Stimulated activated CD4-positive, alpha-beta T cell treated with anti-CD3 and anti-CD28 coated beads, Interleukin-12 subunit alpha, Interleukin-12 subunit beta, amount 100 ng/mL, for 4 hours (primary cell): ENCODE data around the gene PMVK.

Experiments used
- DNase-seq: peaks from one replicate; pipeline ENCODE4 v3.0.0-alpha.2; 2020

Gene PMVK

DNA sequence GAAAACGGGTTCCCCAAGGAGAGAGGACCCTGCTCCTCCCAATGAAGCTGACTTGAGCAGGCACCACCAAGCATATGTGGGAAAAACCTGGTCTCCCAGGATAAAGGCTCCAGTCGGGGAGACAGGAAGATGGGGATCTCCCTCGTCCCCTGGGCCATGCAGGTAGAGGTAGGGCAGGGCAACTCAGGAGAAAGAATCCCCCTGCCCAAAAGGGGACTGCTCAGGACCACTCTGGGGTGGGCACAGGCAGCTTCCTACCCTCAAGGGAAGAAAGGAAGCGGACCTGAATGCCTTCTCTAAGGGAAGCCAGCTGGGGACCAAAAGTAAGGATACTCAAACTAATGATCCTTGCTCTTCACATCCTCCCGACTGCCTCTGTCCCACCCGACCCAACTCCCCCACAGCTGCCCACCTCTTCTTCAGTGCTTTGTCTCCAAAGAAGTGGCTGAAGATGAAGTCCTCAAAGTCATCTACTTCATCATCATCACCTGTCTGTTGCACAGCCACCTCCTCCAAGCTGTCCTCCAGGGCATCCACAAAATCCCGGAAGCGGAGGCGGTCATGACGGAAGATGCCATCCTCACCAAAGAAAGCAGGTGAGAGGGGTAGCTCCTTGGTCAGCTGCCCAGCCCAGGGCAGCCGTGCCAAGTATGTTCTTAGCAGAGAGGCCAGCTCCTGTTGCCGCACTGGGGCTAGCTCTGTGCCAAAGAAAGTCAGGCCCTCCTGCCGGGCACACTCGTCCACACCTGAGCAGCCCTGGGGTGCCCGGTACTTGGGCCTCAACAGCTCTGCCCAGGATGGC, 8.8 kb upstream of the PMVK start:
- DNase-seq, result no peak

DNA sequence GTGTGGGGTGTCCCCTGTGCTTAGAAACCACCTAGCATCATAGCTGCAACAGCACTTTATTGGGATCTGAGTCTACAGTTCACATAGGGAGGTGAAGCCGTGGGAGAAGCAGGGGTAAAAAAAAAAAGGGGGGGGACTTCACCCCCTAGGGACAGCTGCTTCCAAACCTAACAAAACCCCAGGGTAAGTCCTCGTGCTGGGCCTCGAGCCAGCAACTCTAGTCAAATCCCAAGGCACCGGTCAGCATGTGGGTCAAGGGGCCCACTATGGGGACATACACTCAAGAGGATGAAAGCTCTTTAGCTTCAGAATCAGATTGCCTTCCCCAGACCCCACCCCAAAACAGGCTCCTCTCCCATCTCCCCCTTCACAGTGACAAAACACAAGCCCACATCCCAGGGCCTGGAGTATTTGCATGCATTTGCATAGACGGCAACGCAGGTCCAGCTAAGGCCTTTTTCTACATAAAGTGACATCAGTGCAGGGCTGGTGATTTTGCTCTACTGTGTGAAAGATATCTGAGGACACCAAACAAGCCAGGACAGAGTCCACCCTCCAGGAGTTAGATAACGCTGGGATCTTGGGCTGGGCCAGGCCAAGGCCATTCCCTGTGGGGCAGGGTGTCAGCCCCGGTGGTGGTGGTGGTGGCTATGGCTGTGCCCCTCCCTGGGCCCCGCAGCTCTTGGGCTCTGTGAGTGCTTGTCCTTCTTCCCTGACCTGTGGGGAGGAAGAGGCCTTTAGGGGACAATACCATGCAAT, 8.1 kb upstream of the PMVK start:
- DNase-seq, result no peak

DNA sequence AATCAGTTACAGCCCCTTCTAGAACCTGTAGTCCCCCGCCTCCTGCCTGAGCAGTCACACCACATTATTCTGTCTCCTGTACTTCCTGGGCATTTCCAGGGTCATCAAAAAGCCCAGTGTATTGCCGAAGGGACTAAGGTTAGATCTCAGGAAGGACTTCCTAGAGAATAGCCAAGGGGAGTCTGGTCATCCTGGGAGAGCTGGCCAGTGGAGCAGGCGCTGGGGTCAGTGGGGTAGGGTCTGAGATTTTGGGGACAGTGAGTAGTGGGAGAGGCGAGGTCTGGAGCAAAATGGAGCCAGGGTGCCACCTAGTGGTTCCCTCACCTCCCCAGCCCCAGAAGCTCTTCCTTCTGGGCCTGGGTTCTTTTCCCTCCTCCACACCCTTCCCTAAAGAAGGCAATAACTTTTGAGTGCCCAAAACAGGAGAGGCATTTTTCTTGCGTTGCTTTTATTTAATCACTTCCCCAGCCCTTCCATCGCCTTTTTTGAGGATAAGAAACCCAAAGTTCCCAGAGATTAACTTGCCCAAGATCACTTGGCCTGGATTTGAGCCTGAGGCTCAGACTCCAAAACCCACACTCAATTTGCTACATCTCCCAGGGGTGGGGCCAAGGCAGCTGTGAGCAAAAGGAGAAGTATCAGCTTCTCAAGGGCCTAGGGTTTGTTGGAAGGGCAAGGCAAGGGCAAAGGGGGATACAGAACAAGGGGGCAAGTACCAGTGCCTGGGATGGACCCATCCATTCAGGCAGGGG, 7.3 kb upstream of the PMVK start:
- peak; percentile 46 for DNase-seq

DNA sequence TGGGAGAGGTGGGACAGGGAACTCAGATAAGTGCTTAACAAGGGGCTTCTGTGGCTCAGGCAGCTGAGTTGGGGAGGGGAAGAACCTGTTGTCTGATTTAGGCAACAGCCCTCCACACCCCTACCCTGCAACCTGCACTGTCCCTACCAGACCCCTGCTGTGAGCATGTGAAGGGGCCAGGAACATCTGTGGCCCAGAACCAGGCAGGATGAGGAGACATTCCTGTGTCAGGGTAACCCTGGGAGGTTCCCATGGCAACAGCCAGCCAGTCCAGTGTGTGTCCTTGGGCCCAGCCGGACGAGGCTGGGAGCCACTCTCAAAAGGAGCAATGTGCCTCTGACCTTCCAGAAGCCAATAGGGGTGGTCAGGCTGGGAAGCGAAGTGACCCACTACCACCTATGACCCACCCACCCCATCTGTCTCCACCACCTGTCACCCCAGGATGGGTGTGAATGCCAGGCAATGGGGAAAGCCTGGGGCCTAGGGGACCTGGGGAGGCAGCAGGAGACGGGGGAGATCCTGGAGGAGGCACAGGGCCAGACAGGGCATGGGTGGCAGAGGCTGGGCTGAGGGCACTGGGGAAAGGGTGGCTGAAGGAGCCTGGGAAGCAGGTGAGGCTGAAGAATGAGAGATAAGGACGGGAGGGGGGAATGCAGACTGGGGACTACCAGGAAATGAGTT, 5.0 kb upstream of the PMVK start:
- DNase-seq, result no peak

DNA sequence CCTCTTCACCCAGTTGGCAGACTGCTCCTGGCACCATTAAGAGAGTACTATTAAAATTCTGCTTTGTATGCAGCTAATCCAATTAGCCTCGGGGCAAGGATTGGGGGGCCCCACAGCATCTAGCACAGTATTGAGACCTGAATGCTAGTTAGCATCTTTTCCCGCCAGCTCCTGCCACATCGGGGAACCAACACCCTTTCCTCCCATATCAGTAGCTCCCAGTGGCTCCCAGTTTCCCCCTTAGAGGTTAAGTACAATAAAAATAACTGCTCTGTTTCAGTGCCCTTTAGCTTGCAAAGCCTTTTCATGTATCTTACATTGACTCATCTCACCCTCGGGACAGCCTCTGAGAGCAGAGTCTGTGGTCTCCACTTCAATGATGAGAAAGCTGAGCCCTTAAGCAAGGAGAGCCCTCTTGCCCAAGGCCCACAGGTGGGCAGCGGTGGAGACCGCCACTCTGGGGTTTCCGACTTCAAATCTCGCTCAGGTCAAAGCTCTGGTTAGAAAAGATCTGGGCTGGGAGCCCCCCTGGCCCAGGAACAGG, 4.2 kb upstream of the PMVK start:
- DNase-seq, result no peak

DNA sequence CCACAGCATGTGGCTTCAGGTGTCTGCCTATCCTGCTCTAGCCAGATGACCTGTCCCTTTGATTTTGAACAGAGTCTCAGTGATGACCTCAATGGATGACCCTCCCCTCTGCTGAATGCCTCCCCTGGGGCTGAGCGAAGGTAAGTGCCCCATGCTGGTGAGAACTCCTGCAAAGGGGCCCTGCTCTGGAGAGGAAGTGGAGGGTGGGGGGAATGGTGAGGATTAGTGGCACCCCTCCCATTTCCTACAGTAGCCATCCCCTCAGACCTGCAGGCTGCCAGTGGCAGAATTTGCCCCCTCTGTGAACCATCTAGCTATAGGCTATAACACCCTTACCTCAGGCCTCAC, 3.7 kb upstream of the PMVK start:
- DNase-seq, result no peak

DNA sequence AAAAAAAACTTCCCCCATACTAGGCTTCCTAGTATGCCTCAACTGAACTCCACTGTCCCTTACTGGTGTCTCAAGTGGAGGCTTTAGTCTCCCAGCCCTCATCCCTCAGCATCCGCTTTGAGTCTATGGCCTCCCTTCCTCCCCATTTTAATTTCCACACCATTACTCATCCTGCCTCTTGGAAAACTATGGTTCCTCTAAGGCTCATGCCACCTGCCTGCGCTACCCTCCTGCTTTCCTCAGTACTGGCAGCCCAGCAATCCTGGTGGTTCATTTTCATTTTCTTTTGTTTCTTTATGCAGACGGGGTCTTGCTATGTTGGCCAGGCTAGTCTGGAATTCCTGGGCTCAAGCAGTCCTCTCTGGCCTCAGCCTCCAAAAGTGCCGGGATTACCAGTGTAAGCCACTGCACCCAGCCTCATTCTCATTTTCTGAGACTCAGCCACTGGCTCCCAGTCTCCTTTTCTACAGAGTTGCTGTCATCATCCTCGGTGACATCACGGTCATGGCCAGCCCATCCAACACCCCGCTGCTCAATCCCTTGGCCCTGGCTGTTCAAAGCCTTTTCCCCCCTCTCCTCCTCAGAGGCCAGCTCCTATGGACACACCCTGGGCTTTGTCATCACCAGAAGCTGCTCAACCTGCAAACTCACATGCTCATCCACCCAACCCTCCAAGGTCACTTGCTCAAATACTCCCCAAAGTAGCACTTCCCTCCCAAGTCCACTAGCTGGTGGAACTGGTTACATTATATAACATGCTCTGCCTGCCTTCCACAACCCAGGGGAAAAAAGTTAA, 2.3 kb upstream of the PMVK start:
- DNase-seq, result no peak

DNA sequence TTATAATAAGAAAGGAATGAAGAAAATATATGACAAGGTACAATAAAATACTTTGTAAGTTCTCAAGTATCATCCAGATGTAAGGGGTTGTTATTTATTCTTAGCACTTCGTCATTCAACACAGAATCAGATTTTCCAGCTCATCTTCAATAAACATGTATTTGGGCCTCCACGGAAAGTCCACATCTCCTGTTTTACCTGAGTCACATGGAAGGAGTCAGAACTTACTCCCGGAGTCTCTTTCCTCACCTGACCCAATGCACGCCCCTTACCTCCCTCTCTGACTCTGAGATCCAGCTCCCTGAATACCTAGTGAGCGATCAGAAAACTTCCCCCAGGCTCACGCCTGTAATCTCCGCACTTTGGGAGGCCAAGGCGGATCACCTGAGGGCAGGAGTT, 1.5 kb upstream of the PMVK start:
- no peak for DNase-seq

DNA sequence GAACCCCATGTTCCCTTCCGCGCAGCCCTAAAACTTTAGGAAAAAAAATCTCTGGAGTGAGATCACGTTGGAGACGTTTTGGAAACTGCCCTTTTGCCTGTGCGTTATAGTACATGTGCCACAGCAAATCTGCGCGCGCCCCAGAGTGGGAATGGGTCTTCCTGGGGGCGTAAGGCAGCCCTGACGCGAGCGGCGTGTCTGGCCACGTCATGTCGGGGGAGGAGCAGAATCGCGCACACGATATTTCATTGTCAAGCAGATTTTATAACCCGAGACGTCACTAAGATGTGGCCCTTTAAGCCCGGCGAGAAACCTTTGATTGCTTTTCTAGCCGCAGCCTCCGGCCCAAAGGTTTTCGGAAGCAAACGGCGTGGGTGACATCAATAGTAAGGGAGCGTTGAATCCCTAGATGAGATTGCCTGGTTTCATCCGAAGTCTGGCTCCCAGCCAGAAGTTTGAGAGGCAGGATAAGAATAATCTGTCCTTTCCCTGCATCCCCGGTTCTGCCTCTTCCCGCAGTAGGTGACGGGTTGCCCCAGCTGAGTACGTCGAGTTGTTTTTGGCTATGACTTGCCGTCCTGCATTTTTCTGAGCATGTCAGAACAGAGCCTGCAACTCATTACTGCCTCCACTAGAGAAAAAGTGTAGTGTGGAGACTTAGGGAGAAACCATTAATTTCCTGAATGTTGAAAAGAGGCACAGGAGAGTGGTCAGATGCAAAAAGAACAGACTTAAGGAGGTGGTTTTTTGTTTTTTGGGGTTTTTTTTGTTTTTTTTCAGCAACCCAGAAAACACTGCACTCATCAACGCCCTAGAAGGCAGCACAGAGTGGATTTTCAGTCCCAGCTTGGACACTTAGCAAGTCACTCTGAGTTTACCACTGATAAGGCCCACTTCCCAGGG, 817 bp upstream of the PMVK start:
- peak; percentile 86 for DNase-seq

DNA sequence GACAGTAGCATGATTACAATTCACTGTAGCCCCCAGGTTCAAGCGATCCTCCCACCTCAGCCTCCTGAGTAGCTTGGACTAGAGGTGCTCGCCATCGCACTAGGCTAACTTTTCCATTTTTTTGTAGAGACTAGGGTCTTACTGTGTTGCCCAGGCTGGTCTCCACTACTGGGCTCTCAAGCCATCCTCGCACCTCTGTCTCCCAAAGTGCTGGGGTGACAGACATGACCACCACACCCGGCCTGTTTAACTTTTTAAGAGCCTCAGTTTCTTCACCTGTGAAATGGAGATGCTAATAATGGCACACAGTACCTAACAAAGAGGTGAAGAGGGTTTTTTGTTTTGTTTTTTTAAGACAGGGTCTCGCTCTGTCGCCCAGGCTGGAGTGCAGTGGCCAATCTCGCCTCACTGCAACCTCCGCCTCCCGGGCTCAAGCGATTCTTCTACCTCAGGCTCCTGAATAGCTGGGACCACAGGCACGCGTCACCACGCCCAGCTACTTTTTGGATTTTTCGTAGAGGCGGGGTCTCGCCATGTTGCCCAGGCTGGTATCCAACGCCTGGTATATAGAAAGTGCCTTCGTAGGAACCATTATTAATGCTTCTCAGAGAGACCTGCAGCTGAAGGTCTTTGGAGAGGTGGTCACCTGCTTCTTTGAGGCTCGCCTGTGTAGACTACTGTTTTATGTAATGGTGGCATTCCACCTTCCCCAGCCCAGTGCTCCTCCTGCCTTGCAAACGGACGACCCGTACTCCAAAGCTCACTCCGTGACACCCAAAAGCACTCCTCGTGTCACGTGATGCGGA, 567 bp downstream of the PMVK start:
- no peak for DNase-seq

DNA sequence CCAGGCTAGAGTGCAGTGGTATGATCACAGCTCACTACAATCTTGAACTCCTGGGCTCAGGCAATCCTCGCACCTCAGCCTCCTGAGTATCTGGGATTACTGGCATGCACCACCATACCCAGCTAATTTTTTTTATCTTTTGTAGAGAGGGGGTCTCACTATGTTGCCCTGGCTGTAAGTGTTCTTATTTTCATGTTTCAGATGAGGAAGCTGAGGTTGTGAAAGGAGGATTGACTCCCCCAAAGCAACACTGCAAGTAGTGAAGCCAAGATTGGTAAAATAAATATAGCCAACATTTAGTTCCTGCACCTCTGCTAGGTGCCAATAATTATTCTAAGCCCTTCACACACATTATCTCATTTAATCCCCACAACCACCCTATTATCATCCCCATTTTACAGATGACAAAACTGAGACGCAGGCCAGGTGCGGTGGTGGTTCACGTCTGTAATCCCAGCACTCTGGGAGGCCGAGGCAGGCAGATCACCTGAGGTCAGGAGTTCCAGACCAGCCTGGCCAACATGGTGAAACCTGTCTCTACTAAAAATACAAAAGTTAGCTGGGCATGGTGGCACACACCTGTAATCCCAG, 2.1 kb downstream of the PMVK start:
- DNase-seq, result no peak

DNA sequence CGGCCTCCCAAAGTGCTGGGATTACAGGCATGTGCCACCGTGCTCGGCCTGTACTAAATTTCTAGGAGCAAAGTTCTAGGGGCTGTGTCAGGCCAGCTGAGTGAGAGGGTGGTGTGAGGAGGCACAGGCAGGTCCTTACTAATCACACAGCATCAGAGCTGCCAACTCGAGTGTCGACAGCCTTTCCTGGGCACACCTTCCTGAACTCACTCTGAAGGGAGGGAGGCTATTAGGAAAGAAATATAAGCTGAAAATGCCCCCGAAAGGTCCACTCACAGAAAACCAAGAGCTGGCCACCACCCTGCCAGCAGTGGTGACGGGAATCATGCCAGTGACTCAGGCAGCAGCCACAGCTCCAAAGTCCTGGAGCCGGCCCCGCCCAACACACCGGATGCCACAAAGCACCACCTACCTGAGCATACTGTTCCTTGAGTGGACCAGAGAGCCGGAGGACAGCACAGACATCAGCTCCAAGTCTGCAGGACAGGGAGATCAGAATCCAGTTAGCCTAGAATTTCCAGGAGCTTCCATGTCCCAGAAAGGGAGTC, 4.5 kb downstream of the PMVK start:
- DNase-seq, result no peak

DNA sequence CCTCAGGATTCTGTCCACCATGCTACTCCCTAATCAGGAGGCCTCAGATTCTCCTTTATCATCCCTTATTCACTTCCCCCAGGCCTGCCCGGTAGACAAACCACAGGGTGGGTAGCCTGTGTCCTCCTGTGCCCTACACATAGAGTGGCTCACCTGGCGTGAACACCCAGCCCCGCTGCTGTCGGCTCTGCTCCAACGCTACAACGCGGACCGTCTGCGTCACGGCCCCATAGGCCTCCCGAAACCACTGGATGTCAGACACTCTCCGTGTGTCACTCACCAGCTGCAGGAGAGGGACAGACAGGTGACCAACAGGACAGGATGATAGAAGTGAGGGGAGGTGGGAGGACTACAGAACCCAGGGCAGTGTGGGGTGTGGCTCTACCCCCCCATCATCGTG, 10.3 kb downstream of the PMVK start:
- no peak for DNase-seq

DNA sequence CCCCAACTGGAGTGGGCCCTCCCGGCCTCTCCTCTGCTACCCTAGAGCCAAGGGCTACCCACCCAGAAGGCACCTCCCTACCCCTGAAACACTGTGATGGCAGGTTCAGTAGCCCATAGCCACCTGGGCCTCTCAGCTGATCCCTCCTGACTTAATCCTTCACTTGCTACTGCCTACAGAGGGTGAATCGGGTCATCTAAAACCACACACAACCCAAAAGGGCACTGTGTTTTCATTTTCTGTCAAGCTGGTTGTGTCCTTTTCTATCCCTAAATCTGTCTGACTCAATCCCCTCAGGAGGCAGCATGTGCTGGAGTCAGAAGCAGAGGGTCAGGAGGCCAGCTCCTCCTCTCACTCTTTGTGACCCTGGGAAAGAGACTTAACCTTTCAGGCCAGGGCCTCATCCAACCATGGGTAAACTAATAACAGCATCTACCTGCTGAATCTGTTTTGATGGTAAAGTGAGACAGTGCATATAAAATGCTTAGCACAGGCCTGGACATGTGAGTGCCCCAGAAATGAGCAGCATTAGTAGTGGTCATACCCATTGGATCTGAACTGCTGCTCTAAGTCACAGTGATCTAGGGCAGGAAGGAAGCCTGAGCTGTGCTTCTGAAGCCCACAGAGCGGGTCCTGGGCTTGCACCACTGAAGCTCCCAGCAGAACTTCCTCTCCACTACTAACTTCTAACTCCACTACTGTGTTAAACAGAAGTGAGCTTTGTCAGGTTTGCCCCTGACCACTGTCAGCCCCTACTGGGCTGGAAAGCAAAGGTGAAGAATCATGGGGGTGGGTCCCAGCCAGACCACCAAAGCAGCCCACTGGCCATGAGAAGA, 11.0 kb downstream of the PMVK start:
- no peak for DNase-seq

DNA sequence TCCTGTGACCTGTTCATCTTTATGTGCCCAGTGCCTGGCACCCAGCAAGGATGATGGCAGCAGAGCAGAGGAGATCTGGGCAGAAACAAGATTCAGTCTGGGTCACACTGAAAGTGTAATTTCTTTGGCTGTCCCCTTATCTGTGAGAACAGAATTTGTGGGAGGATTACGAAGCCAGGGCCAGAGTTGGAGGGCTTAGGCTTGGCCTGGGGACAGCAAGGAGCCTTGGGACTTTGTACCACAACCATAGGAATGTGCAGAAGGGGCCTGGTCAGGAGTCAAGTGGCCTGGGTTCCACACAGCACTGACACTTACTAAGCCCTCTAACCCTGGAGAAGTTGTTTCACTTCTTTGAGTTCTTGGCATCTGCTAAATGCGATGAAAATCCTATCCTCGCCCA, 12.8 kb downstream of the PMVK start:
- no peak for DNase-seq

DNA sequence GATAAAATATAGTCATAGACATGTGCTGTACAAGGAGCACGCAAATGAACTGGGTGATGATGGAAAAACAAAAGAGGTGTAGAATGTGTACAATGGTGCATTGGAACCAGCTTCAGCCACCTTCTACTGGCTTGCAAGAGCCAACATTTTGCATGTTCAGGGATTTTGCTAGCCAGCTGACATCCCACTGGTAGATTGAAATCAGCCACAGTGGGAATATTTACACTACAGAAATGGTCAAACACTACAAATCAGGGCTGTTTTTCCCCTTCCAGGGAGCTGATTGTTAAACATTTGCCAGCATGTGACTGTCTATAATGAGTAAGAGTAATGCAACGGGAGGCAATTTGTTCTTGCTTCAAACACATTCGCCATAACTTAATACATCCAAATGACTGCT, 23.2 kb downstream of the PMVK start:
- no peak for DNase-seq

DNA sequence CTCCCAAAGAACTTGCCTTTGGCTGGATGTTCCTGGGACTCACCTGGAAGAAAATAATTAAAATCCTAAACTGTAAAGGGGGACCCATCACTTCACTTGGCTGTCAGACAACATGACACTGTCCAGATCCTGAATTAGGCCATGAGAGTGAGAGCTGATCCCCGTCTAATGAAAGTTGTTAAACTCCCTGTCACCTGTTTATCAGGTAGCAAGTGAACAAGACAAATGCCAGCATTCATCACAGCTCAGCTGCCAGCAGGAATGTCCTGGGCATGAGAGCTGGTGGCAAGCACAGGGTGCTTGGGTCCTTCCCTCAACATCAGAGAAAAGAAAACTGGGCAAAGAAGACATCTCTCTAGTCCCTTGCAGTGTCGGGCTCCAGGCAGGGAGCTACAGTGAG, 23.8 kb downstream of the PMVK start:
- DNase-seq, result no peak
